H9 (cell line): Measurements from ENCODE around the gene PPP1R12B. TPM values are rescaled to one million over a fixed set of nuclear protein-coding genes. Genes with fewer than 3 reads are reported as not detected.

ENCODE experiments used
- DNase-seq: peaks from one replicate; pipeline ENCODE4 v3.0.0-alpha.2; 2017
- H2AFZ ChIP-seq: one replicate; pipeline ENCODE4 v1.6.1; 2013; ENCODE audit warnings: mild to moderate bottlenecking, low read length, control low read depth, moderate library complexity
- H2AK5ac ChIP-seq: 2 replicates; pipeline ENCODE4 v1.6.1; 2013; ENCODE audit warnings: low read length, control low read depth, mixed read lengths; ENCODE audit not compliant: insufficient read length
- H2BK120ac ChIP-seq: one replicate; pipeline ENCODE4 v1.6.1; 2013; ENCODE audit warnings: low read depth, mild to moderate bottlenecking, low read length, control low read depth, inconsistent platforms; ENCODE audit not compliant: poor library complexity, severe bottlenecking
- H2BK12ac ChIP-seq: 2 replicates; pipeline ENCODE4 v1.6.1; 2013; ENCODE audit warnings: low read length, control low read depth, mixed read lengths, low read depth; ENCODE audit not compliant: insufficient read length
- H2BK15ac ChIP-seq: 2 replicates; pipeline ENCODE4 v1.6.1; 2013; ENCODE audit warnings: low read depth, low read length, control low read depth
- H2BK20ac ChIP-seq: one replicate; pipeline ENCODE4 v1.6.1; 2013; ENCODE audit warnings: low read depth, mild to moderate bottlenecking, low read length, control low read depth, inconsistent platforms; ENCODE audit not compliant: poor library complexity, severe bottlenecking
- H2BK5ac ChIP-seq: 2 replicates; pipeline ENCODE4 v1.6.1; 2013; ENCODE audit warnings: low read length, control low read depth, mixed read lengths; ENCODE audit not compliant: insufficient read length
- H3K14ac ChIP-seq: 2 replicates; pipeline ENCODE4 v1.6.1; 2013; ENCODE audit warnings: low read length, control low read depth; ENCODE audit not compliant: insufficient read depth
- H3K18ac ChIP-seq: 2 replicates; pipeline ENCODE4 v1.6.1; 2013; ENCODE audit warnings: low read depth, mild to moderate bottlenecking, mixed read lengths, low read length, control low read depth; ENCODE audit not compliant: insufficient read length
- H3K23ac ChIP-seq: 2 replicates; pipeline ENCODE4 v1.6.1; 2013; ENCODE audit warnings: low read length, control low read depth, mixed read lengths, low read depth; ENCODE audit not compliant: insufficient read length
- H3K23me2 ChIP-seq: 2 replicates; pipeline ENCODE4 v1.6.1; 2013; ENCODE audit warnings: low read depth, mild to moderate bottlenecking, mixed read lengths, low read length, control low read depth; ENCODE audit not compliant: insufficient read length, poor library complexity, severe bottlenecking
- H3K27ac ChIP-seq: 2 replicates; pipeline ENCODE4 v1.5.1; 2013; ENCODE audit warnings: low read length, control low read depth, mixed read lengths, low read depth; ENCODE audit not compliant: insufficient read length
- H3K27me3 ChIP-seq: 2 replicates; pipeline ENCODE4 v1.6.1; 2013; ENCODE audit warnings: low read length, control low read depth, inconsistent platforms; ENCODE audit not compliant: insufficient read depth
- H3K4ac ChIP-seq: 2 replicates; pipeline ENCODE4 v1.6.1; 2013; ENCODE audit warnings: low read depth, mild to moderate bottlenecking, control low read depth, inconsistent platforms, low read length, moderate library complexity
- H3K4me1 ChIP-seq: 2 replicates; pipeline ENCODE4 v1.6.1; 2013; ENCODE audit warnings: low read length, control low read depth, inconsistent platforms; ENCODE audit not compliant: insufficient read depth
- H3K4me2 ChIP-seq: 2 replicates; pipeline ENCODE4 v1.6.1; 2013; ENCODE audit warnings: low read length, control low read depth, mixed read lengths; ENCODE audit not compliant: insufficient read length, insufficient read depth
- H3K56ac ChIP-seq: 2 replicates; pipeline ENCODE4 v1.6.1; 2013; ENCODE audit warnings: low read depth, mild to moderate bottlenecking, mixed read lengths, low read length, control low read depth; ENCODE audit not compliant: insufficient read length
- H3K79me1 ChIP-seq: 2 replicates; pipeline ENCODE4 v1.6.1; 2013; ENCODE audit warnings: low read depth, mild to moderate bottlenecking, moderate library complexity, low read length, control low read depth, inconsistent platforms; ENCODE audit not compliant: insufficient read depth, poor library complexity, severe bottlenecking
- H3K79me2 ChIP-seq: 2 replicates; pipeline ENCODE4 v1.6.1; 2013; ENCODE audit warnings: low read length, control low read depth, inconsistent platforms; ENCODE audit not compliant: insufficient read depth
- H3K9ac ChIP-seq: 2 replicates; pipeline ENCODE4 v1.6.1; 2013; ENCODE audit warnings: low read length, control low read depth, mixed read lengths; ENCODE audit not compliant: insufficient read length; ENCODE audit errors: extremely low read depth
- H3K9me3 ChIP-seq: one replicate; pipeline ENCODE4 v1.6.1; 2013; ENCODE audit warnings: low read depth, low read length, inconsistent platforms; ENCODE audit not compliant: control insufficient read depth
- H3T11ph ChIP-seq: one replicate; pipeline ENCODE4 v1.6.1; 2013; ENCODE audit warnings: mild to moderate bottlenecking, low read length, control low read depth, inconsistent platforms
- H4K20me1 ChIP-seq: one replicate; pipeline ENCODE4 v1.6.1; 2013; ENCODE audit not compliant: control insufficient read depth, insufficient read length, insufficient read depth
- H4K5ac ChIP-seq: 2 replicates; pipeline ENCODE4 v1.6.1; 2013; ENCODE audit warnings: low read depth, mild to moderate bottlenecking, mixed read lengths, low read length, control low read depth; ENCODE audit not compliant: insufficient read length
- H4K8ac ChIP-seq: replicated peaks from 2 replicates; pipeline ENCODE4 v1.6.1; 2013; ENCODE audit warnings: low read length, control low read depth, mixed read lengths, low read depth; ENCODE audit not compliant: insufficient read length
- H4K91ac ChIP-seq: 2 replicates; pipeline ENCODE4 v1.6.1; 2013; ENCODE audit warnings: low read depth, mild to moderate bottlenecking, moderate library complexity, mixed read lengths, low read length, control low read depth; ENCODE audit not compliant: insufficient read length
- H3K27ac Mint-ChIP-seq, 3 experiments: 2 replicates in 2 of 3; 3 replicates in 1 of 3; pipeline ENCODE4 v1.8.0; 2020 to 2021; ENCODE audit warnings: mixed read lengths in 3 of 3, mild to moderate bottlenecking in 1 of 3, moderate library complexity in 1 of 3
- H3K27me3 Mint-ChIP-seq: 2 replicates; pipeline ENCODE4 v1.8.0; 2021; ENCODE audit warnings: low read depth, mild to moderate bottlenecking, moderate library complexity, mixed read lengths
- H3K36me3 Mint-ChIP-seq, 3 experiments: 2 replicates in 2 of 3; 3 replicates in 1 of 3; pipeline ENCODE4 v1.8.0; 2020 to 2021; ENCODE audit warnings: low read depth in 3 of 3, mixed read lengths in 3 of 3; ENCODE audit not compliant: insufficient read depth in 1 of 3
- H3K4me1 Mint-ChIP-seq, 2 experiments: 2 replicates each; pipeline ENCODE4 v1.8.0; 2020; ENCODE audit warnings: mixed read lengths in 2 of 2
- H3K4me3 Mint-ChIP-seq, 2 experiments: 2 replicates in 1 of 2; 3 replicates in 1 of 2; pipeline ENCODE4 v1.8.0; 2020 to 2021; ENCODE audit warnings: mild to moderate bottlenecking in 2 of 2, mixed read lengths in 2 of 2, moderate library complexity in 1 of 2
- H3K9me3 Mint-ChIP-seq, 2 experiments: 2 replicates in 1 of 2; 3 replicates in 1 of 2; pipeline ENCODE4 v1.8.0; 2020; ENCODE audit warnings: mild to moderate bottlenecking in 2 of 2, mixed read lengths in 2 of 2, moderate library complexity in 1 of 2
- CTCF ChIP-seq: fragments of 200-600 bp; sonication (generic); conservative IDR thresholded peaks from 3 replicates; pipeline ENCODE4 v1.8.0; 2021; ENCODE audit warnings: antibody characterized with exemption, mild to moderate bottlenecking
- WGBS: extraction: QIAGEN DNeasy Blood & Tissue Kit; methylation state at CpG from one replicate; pipeline ENCODE4 v1.1.7; 2013; ENCODE audit warnings: missing lambda C conversion rate, low lambda C conversion rate, mixed read lengths; ENCODE audit not compliant: insufficient read length; ENCODE audit errors: extremely low coverage; 5-methylcytosine and 5-hydroxymethylcytosine counted together
- total RNA-seq: library from RNA; stranded (reverse); gene quantifications from 2 replicates; pipeline ENCODE4 v1.2.1, GENCODE V29; 2021

Gene PPP1R12B
- total RNA-seq, 1 experiment from 2014 or later, result 12.9 TPM

DNA sequence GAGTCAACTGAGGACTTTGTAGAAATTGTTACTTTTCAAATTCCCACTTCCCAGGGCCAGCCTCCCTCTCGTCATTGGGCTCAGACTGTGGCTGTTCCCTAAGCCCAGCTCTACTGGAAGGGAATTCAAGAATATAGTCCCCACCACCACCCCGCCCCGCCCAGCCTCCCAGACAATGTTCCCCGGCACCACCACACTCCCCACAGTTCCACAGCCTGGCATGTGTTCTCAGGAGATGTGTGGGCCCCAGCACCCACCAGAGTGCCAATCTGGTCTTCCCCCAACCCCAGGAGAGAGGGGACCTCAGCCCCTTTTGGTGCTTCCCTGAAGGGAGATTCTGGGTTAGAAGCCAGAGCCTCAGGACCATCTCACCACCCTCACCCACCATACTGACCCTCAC lies 241.6 kb downstream of the PPP1R12B start:
- Histone ChIP-seq H3K9me3 (no peaks in the 10 kb centered on the region), H3K14ac (no peak overlapping the region), H4K8ac (no peak overlapping the region), H4K20me1 (no peaks in the 10 kb centered on the region), H3K4me1 (no peaks in the 10 kb centered on the region), H2BK120ac (no peak overlapping the region), H2BK15ac (no peak overlapping the region), H3K79me2 (no peaks in the 10 kb centered on the region), H3K79me1 (no peaks in the 10 kb centered on the region), H3K27ac (no peak overlapping the region), H2AFZ (no peak overlapping the region), H4K91ac (no peak overlapping the region), H2BK5ac (no peak overlapping the region), H3K9ac (no peak overlapping the region), H3K56ac (no peak overlapping the region), H3K23ac (no peak overlapping the region), H2BK12ac (no peak overlapping the region), H3K27me3 (no peaks in the 10 kb centered on the region), H3K4me2 (no peak overlapping the region), H4K5ac (no peak overlapping the region), H3K18ac (no peak overlapping the region), H3T11ph (no peak overlapping the region), H3K4ac (no peak overlapping the region), H2AK5ac (no peak overlapping the region), H2BK20ac (no peak overlapping the region), H3K23me2 (no peaks in the 10 kb centered on the region)
- Mint-ChIP-seq H3K36me3 (no peaks in the 10 kb centered on the region), H3K9me3 (no peaks in the 10 kb centered on the region), H3K4me3 (no peak overlapping the region), H3K27ac (no peak overlapping the region), H3K27me3 (peaks cover 3% of the 10 kb centered on the region), H3K4me1 (peaks cover 2 to 15% of the 10 kb centered on the region in 2 experiments; a peak in 3 of 4 replicates)
- no peak for DNase-seq
- no peak for TF ChIP-seq CTCF
- WGBS, result no CpG with 5 or more reads among the region's 4 CpGs
